ENCODE data around the gene PCNX2.
"Not testable (repeated sequence)": the region's sequence is repeated elsewhere in the genome, so short reads cannot be mapped to it uniquely, and the experiment has no call there.

Gene PCNX2

DNA sequence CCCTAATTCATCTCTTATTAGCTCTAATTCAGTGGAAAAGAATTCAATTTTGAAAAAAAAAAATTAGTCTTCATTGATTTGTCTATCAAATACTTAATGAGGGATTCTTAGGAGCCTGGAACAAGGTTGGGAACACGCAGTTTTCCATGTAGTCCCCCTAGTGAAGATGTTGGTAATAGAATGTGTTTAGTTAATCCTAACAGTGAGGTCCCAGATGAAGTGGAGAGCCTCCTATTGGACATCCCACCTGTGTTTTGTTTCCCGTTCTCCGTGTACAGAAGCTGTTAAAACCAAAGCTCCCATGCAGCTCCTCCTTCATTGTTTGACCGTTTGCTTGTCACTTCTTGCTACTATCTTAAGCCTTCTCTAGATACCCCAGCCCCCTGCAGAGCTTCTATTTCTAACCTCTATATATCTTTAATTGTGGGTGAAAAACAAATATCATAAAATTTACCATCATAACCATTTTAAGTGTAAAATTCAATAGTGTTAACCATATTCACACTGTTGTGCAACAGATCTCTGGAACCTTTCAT lies 67.5 kb downstream of the PCNX2 start:
- DNase-seq (ENCODE audit: low read depth, low spot score), result no peak

- no peak for DNase-seq (ENCODE audit: low read depth, low spot score)
Measured at GRCh38 chr1:233224311-233224710, 71.2 kb downstream of the PCNX2 start.

- DNase-seq (ENCODE audit: low read depth, low spot score), result no peak
Measured at GRCh38 chr1:233217832-233218231, 77.7 kb downstream of the PCNX2 start.

DNA sequence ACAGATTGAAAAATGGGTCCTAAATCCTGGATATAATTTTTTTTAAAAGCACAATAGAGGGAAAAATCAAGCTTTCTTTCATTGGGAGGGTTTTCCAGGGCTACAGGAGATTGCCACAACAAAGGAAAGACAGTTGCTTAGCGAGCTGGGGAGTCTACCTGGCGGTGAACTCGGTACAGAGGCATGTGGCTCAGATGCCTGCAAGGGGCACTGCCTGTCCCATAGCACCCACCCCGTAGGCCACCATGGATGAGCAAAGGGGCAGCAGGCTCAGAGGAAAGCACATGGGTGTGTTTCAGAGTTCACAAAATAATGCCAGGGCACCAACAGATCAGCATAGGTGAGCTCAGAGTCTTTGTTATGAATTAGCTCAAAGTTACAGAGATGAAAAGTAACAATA lies 79.5 kb downstream of the PCNX2 start:
- no peak for DNase-seq (ENCODE audit: low read depth, low spot score)

DNA sequence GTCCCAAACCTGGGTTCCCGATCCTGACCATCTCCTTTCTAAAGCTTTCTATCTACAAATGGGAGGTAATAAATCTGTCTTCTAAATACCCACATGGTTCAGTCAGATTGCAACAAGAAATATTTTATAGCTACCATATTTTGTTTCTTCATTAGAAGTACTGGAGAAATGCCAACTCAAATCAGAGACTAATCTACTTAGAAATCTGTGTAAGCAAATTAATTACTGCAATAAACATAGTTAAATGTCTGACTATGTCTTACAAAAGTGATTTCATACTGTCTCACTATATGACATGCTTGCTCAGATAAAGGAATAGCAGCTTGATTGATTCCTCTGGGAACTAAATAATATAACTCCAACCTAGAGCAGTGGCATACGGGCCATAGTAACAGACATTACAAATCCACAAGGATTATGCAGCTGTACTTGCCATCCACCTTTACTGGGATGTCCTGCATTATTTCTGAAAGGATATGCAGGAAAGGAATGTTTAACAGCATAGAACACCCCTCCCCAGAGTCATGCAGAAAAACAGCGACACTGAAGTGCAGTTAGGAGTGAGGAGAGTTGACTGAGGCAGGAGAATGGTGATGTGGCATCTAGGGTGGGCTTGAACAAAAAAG lies 80.3 kb downstream of the PCNX2 start:
- no peak for DNase-seq (ENCODE audit: low read depth, low spot score)

DNA sequence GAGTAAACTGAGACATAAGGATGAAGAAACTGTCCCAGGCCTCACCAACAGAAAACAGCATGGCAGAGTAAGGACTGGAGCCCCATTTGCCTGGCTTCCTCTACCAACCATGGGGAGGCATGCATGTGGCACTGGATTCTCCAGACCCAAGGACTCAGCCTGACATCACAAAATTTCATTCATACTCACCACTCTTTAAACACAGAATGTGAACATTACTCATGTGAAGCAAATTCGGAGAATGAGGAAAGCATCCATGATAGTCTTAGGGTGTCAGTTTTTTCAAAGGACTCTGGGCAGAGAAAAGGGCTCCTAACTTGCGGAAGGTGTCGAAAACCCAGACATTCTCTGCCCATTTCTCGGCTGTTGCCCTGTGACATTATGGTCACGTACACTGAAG lies 83.9 kb downstream of the PCNX2 start:
- DNase-seq (ENCODE audit: low read depth, low spot score), result no peak

GRCh38 chr1:233211106-233211505 lies 84.4 kb downstream of the PCNX2 start:
- no peak for DNase-seq (ENCODE audit: low read depth, low spot score)

DNA sequence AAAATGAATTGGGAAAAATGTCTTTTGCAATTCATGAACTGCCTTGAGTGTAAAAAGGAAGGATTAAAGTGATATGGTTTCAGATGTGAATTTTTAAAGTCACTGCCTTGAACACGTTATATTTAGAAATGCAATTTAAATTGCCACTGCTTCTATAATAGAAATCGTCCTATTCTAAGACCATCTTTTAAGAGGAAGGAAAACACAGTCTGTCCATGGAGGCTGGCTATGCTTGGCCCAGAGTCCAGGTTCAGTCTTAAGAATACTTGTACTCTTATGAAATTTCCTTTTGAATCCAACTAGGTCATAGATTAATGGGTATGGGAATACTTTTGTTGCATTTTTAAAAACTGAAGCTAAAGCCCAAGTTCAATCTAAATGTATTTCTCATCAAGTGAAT lies 86.0 kb downstream of the PCNX2 start:
- DNase-seq (ENCODE audit: low read depth, low spot score), result no peak

DNA sequence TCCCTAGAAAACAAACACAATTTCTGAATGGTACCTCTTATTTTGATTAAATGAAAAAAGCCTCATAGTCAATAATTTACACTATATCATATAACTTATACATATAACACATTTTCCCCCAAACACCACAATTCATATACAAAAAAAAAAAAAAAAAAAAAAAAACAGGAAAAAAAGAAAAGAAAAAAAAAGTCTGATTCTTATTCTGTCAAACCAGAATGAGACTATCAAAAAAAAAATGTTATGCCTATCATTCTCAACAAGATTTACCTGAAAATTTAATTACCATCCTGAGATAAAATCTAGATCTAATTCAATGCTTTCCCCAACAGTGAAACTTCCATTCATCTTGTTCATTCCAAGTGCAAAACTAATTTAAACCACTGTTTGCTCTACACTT lies 86.8 kb downstream of the PCNX2 start:
- no peak for DNase-seq (ENCODE audit: low read depth, low spot score)

DNA sequence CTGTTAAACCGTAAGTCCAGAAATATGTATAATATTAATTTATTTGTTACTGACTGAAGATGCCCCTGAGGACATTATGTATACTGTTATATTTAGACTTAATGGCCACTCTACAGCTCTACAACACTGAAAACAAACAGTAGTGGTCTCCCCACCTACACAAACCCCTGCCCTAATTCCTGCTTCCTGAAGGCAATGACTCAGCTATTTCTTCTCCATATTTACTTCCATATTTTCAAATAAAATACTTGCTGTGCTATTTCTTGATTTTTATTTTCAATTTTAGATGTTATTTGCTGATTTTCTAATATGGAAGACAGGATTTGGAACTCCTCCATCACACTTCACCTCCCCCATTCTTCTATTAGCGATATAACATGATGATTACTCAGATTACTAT lies 97.6 kb downstream of the PCNX2 start:
- no peak for DNase-seq (ENCODE audit: low read depth, low spot score)

GRCh38 chr1:233193741-233194140 lies 101.8 kb downstream of the PCNX2 start:
- no peak for DNase-seq (ENCODE audit: low read depth, low spot score)

DNA sequence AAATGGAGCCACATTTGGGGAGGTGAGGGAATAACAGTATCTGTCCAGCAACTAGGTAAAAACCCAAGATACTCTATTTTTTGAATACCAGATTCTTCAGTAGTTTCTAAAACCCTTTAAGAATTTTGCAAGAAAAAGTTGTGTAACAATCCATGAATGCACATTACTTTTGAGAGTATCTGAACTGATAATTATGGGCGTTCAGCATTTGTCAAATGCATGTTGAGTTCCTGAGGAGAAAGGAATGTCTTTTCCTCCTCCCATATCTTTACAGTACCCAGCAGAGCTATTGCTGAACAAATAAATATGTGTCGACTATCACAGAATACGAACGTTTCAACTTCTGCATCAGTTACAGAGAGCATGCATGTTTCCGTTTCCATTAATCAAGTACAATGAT lies 104.5 kb downstream of the PCNX2 start:
- no peak for DNase-seq (ENCODE audit: low read depth, low spot score)

- DNase-seq (ENCODE audit: low read depth, low spot score), result no peak
Measured at GRCh38 chr1:233189526-233189925, 106.0 kb downstream of the PCNX2 start.

- no peak for DNase-seq (ENCODE audit: low read depth, low spot score)
Measured at GRCh38 chr1:233188061-233188460, 107.5 kb downstream of the PCNX2 start.

DNA sequence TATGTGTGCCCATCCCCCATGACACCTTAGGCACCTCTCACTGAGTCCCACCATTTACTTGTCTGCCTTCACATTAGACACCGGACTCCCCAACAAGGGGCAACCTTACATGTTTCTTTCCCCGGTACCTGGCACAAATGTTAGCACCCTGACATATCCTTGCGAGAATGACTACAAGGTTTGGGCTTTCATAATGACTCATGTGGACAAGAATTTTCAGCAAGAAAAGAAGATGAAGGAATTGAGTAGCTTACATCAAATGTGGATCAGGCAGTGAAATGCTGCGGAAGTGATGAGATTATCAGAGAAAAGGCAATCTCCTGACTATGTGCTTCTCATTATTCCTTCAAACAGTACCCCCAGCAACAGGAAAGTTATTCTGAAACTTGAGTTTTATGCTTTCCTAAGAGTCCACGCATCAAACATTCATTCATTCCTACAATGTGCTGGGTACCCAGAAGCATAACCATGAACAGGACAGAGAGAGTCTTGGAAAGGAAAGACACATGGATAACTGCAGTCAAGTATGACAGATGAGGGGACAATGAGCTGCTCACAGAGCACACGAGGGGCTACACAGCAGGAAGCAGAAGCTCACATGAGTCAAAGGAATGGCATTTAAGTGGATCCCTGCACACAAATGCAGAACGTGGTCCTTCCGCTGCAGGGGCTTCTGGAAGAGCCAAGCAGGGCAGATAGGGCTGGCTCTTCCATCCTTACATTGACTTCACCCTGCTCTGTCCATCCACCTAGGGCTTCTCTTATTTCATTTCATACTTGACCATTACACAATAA lies 112.1 kb downstream of the PCNX2 start:
- DNase-seq (ENCODE audit: low read depth, low spot score), result no peak

- no peak for DNase-seq (ENCODE audit: low read depth, low spot score)
Measured at GRCh38 chr1:233182587-233182986, 112.9 kb downstream of the PCNX2 start.

GRCh38 chr1:233180641-233181364 lies 114.7 kb downstream of the PCNX2 start:
- no peak for DNase-seq (ENCODE audit: low read depth, low spot score)

DNA sequence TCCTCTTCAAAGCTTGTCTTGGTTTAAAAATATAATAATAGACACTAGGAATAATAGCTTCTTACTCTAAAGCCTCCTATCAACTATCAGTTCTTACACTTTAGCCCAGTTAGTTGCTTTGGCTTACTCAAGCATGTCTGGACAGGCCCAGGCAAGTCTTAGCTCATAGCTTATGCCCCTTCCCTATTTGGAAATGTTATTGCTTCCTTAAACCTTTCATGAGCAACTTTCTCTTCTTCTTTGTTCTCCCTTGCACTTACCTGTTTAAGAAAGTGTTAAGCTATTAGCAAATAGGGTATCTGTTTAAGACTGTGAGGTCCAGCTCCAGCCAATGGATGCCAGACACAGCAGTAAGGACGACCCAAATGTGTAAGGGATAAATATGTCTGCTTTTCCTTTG lies 115.9 kb downstream of the PCNX2 start:
- DNase-seq (ENCODE audit: low read depth, low spot score), result not testable (repeated sequence)

DNA sequence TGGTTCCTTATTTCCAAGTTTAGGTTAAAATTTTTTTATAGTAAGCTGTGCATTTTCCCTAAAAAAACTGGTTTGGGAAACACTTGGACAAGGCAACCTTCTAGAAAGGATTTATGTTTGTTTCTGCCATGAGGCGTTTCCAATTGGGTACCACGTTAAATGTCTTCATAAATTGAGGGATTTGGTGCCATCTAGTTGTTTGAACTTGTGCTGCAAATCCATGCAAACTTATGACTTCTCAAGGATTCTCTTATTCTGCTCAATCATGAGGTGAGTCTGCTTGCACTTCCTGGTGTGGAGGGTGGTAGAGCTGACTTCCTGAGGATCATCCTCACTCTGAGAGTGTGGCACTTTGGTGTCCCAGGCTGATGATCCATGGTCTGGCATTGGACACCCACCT lies 123.3 kb downstream of the PCNX2 start:
- peak; percentile 7 for DNase-seq (ENCODE audit: low read depth, low spot score)

GRCh38 chr1:233170741-233171140 lies 124.8 kb downstream of the PCNX2 start:
- no peak for DNase-seq (ENCODE audit: low read depth, low spot score)

DNA sequence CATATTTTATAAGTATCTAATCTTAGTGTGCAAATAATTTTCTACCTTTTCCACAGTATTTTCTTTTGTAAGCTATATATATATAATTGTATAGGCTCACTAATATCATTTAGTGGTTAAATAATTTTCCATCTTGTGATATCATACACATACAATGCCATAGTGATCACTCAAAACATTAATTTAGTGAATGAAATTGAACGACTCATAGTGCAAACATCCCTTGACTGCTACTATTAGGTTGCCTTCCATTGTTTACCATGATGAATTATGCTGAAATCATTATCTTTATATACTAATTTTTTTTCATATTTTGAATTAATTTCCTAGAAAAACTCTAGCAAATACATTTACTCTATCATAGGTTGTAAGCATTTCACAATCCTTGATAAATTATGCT lies 127.1 kb downstream of the PCNX2 start:
- DNase-seq (ENCODE audit: low read depth, low spot score), result no peak

GRCh38 chr1:233166896-233167295 lies 128.6 kb downstream of the PCNX2 start:
- DNase-seq (ENCODE audit: low read depth, low spot score), result no peak

GRCh38 chr1:233163696-233164095 lies 131.8 kb downstream of the PCNX2 start:
- DNase-seq (ENCODE audit: low read depth, low spot score), result no peak

Measured in smooth muscle cell of the brain vasculature (primary cell).